ENCODE results near the gene CHRNB2.

- TF ChIP-seq, protein P1, sequence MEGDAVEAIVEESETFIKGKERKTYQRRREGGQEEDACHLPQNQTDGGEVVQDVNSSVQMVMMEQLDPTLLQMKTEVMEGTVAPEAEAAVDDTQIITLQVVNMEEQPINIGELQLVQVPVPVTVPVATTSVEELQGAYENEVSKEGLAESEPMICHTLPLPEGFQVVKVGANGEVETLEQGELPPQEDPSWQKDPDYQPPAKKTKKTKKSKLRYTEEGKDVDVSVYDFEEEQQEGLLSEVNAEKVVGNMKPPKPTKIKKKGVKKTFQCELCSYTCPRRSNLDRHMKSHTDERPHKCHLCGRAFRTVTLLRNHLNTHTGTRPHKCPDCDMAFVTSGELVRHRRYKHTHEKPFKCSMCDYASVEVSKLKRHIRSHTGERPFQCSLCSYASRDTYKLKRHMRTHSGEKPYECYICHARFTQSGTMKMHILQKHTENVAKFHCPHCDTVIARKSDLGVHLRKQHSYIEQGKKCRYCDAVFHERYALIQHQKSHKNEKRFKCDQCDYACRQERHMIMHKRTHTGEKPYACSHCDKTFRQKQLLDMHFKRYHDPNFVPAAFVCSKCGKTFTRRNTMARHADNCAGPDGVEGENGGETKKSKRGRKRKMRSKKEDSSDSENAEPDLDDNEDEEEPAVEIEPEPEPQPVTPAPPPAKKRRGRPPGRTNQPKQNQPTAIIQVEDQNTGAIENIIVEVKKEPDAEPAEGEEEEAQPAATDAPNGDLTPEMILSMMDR (conservative IDR thresholded peaks at IDR 0.05) = no peak
- no peak for TF ChIP-seq EZH2 (IDR thresholded peaks at IDR 0.05; ENCODE audit: low read depth)
Measured at GRCh38 chr1:154605534-154605933, 38.0 kb downstream of the CHRNB2 start.
